Caco-2 (cell line): ENCODE measurements around the gene PBX1. TPM values are rescaled to one million over a fixed set of nuclear protein-coding genes. Genes with fewer than 3 reads are reported as not detected.

Experiments
- BruUV-seq: library from RNA; stranded (reverse); fragments of 400-500 nt; replicated peaks from 2 replicates; lab custom pipeline; 2021; lab: Mats Ljungman, UMichigan
- CTCF ChIA-PET: fragments of 300-600 bp; sonication (Branson Sonifier 250); formaldehyde crosslinking; loops from one replicate; lab custom pipeline; 2022; ENCODE audit warnings: antibody characterized with exemption; lab: Charles Lee
- POLR2A ChIA-PET: fragments of 300-600 bp; sonication (Branson Sonifier 250); formaldehyde crosslinking; loops from one replicate; lab custom pipeline; 2022; ENCODE audit warnings: antibody characterized with exemption; lab: Charles Lee
- DNase-seq, 2 experiments: peaks; one replicate each; pipeline versions ENCODE4 v3.0.0 to v3.0.0-alpha.2; 2020 to 2022
- H3K27me3 ChIP-seq: replicated peaks from 2 replicates; pipeline ENCODE4 v1.6.0; 2011; ENCODE audit warnings: low read length; ENCODE audit not compliant: control insufficient read depth, insufficient read depth
- H3K36me3 ChIP-seq: 2 replicates; pipeline ENCODE4 v1.5.1; 2011; ENCODE audit warnings: low read length; ENCODE audit not compliant: control insufficient read depth, insufficient read depth
- H3K4me1 ChIP-seq: fragments of 250-450 bp; sonication (Bioruptor Pico); 2 replicates; pipeline ENCODE4 v1.5.1; 2020; ENCODE audit warnings: mild to moderate bottlenecking
- H3K4me3 ChIP-seq: 2 replicates; pipeline ENCODE4 v1.5.1; 2011; ENCODE audit warnings: low read depth, mild to moderate bottlenecking, control low read depth, low read length
- H3K9me3 ChIP-seq: fragments of 250-450 bp; sonication (Bioruptor Pico); 2 replicates; pipeline ENCODE4 v1.5.1; 2020; ENCODE audit warnings: mild to moderate bottlenecking, moderate library complexity
- H3K27ac Mint-ChIP-seq: one replicate; pipeline ENCODE4 v1.8.0; 2022; ENCODE audit warnings: mixed read lengths; ENCODE audit not compliant: unreplicated experiment
- H3K27me3 Mint-ChIP-seq: one replicate; pipeline ENCODE4 v1.8.0; 2022; ENCODE audit warnings: mixed read lengths; ENCODE audit not compliant: insufficient read depth, unreplicated experiment
- H3K36me3 Mint-ChIP-seq: one replicate; pipeline ENCODE4 v1.8.0; 2022; ENCODE audit warnings: mild to moderate bottlenecking, mixed read lengths; ENCODE audit not compliant: insufficient read depth, unreplicated experiment
- H3K4me1 Mint-ChIP-seq: one replicate; pipeline ENCODE4 v1.8.0; 2022; ENCODE audit warnings: low read depth, mixed read lengths; ENCODE audit not compliant: unreplicated experiment
- H3K4me3 Mint-ChIP-seq: one replicate; pipeline ENCODE4 v1.8.0; 2022; ENCODE audit warnings: mild to moderate bottlenecking, moderate library complexity, mixed read lengths; ENCODE audit not compliant: unreplicated experiment
- H3K9me3 Mint-ChIP-seq: one replicate; pipeline ENCODE4 v1.8.0; 2022; ENCODE audit warnings: mixed read lengths; ENCODE audit not compliant: unreplicated experiment
- CTCF ChIP-seq, 2 experiments: fragments of 200-600 bp in 1 of 2; IDR thresholded peaks; 1 replicate in 1 of 2; 2 replicates in 1 of 2; pipeline versions ENCODE4 v1.5.1 to v1.8.0; 2011 to 2022; ENCODE audit warnings: antibody characterized with exemption in 1 of 2, control low read depth in 1 of 2, inconsistent platforms in 1 of 2, low read depth in 1 of 2, low read length in 1 of 2, mild to moderate bottlenecking in 1 of 2, moderate library complexity in 1 of 2; ENCODE audit not compliant: insufficient read depth in 1 of 2, severe bottlenecking in 1 of 2, unreplicated experiment in 1 of 2
- intact Hi-C: fragments of 100-400 bp; cut with micrococcal nuclease; formaldehyde crosslinking; loops from one replicate; pipeline ENCODE4 v1.10.0; 2022; ENCODE audit not compliant: unreplicated experiment
- total RNA-seq: library from RNA; stranded (reverse); gene quantifications from 2 replicates; pipeline ENCODE4 v1.2.3, GENCODE V29; 2022

The PBX1 gene
- total RNA-seq, 1 experiment from 2014 or later = 103 TPM

GRCh38 chr1:164731161-164731876 is 172.3 kb downstream of the PBX1 start:
- DNase-seq = no peak
- Mint-ChIP-seq H3K4me3 (no peak overlapping the region), H3K4me1 (peaks cover 19% of the 10 kb centered on the region), H3K27ac (no peak overlapping the region), H3K9me3 (no peaks in the 10 kb centered on the region), H3K36me3 (peaks cover 7% of the 10 kb centered on the region), H3K27me3 (no peaks in the 10 kb centered on the region)
- no TSS peak for BruUV-seq
- intact Hi-C loops = no loop called here
- Histone ChIP-seq H3K36me3 (no peaks in the 10 kb centered on the region; the same call in 1 of the 2 replicates), H3K4me1 (peaks cover 9% of the 10 kb centered on the region; the same call in 1 of the 2 replicates), H3K4me3 (no peak overlapping the region), H3K27me3 (no peaks in the 10 kb centered on the region), H3K9me3 (no peaks in the 10 kb centered on the region)
- TF ChIP-seq CTCF (IDR thresholded peaks at IDR 0.05; ENCODE audit: insufficient read depth in 1 of 2, low read depth in 1 of 2, low read length in 1 of 2, severe bottlenecking in 1 of 2, unreplicated experiment in 1 of 2) = no peak
- CTCF ChIA-PET = no interaction called here
- POLR2A ChIA-PET = no interaction called here

- H3K4me3 ChIP-seq = no peak overlapping the region
- no peak for TF ChIP-seq CTCF (IDR thresholded peaks at IDR 0.05; ENCODE audit: insufficient read depth in 1 of 2, low read depth in 1 of 2, low read length in 1 of 2, severe bottlenecking in 1 of 2, unreplicated experiment in 1 of 2)
- ChIA-PET CTCF (no interaction called here), POLR2A (no interaction called here)
- no peaks in the 10 kb centered on the region for H3K9me3 ChIP-seq
- intact Hi-C loops = no loop called here
- no TSS peak for BruUV-seq
- Mint-ChIP-seq H3K9me3 (no peaks in the 10 kb centered on the region), H3K4me3 (no peak overlapping the region), H3K4me1 (peaks cover 25% of the 10 kb centered on the region), H3K27ac (no peak overlapping the region), H3K27me3 (no peaks in the 10 kb centered on the region), H3K36me3 (peaks cover 7% of the 10 kb centered on the region)
- no peaks in the 10 kb centered on the region for H3K36me3 ChIP-seq
- H3K27me3 ChIP-seq = no peaks in the 10 kb centered on the region
- peaks cover 9% of the 10 kb centered on the region; the same call in 1 of the 2 replicates for H3K4me1 ChIP-seq
- DNase-seq = no peak
Measured at GRCh38 chr1:164733070-164733469, 174.1 kb downstream of the PBX1 start.

- peaks cover 9% of the 10 kb centered on the region; the same call in 1 of the 2 replicates for H3K4me1 ChIP-seq
- ChIA-PET CTCF (no interaction called here), POLR2A (no interaction called here)
- no peak overlapping the region for H3K4me3 ChIP-seq
- H3K9me3 ChIP-seq = no peaks in the 10 kb centered on the region
- DNase-seq = no peak
- Mint-ChIP-seq H3K4me1 (peaks cover 25% of the 10 kb centered on the region), H3K27ac (no peak overlapping the region), H3K9me3 (no peaks in the 10 kb centered on the region), H3K4me3 (no peak overlapping the region), H3K27me3 (no peaks in the 10 kb centered on the region), H3K36me3 (peaks cover 7% of the 10 kb centered on the region)
- no peaks in the 10 kb centered on the region for H3K36me3 ChIP-seq
- intact Hi-C loops = no loop called here
- TF ChIP-seq CTCF (IDR thresholded peaks at IDR 0.05; ENCODE audit: insufficient read depth in 1 of 2, low read depth in 1 of 2, low read length in 1 of 2, severe bottlenecking in 1 of 2, unreplicated experiment in 1 of 2) = no peak
- no peaks in the 10 kb centered on the region for H3K27me3 ChIP-seq
- no TSS peak for BruUV-seq
Measured at GRCh38 chr1:164733734-164734133, 174.8 kb downstream of the PBX1 start.
